Naive thymus-derived CD8-positive, alpha-beta T cell (primary cell): Measurements from ENCODE around the gene GNB1L. TPM values are rescaled to one million over a fixed set of nuclear protein-coding genes. Genes with fewer than 3 reads are reported as not detected.
"Not testable (repeated sequence)": the region's sequence is repeated elsewhere in the genome, so short reads cannot be mapped to it uniquely, and the experiment has no call there.

Experiments used
- ATAC-seq, 2 donors: fragments of 150-1000 bp; cut with Tn5 transposase in 1 of 2; sonication (Bioruptor Pico), chemical (Tn5 transposase) in 1 of 2; 1 replicate in 1 of 2; 2 replicates in 1 of 2; pipeline ENCODE4 v1.10.0; 2021; ENCODE audit warnings: mild to moderate bottlenecking in 2 of 2, moderate library complexity in 2 of 2
- POLR2A ChIA-PET: fragments of 350-600 bp; sonication (Branson Sonifier 250); formaldehyde crosslinking; loops from one replicate; lab custom pipeline; 2021; ENCODE audit warnings: antibody characterized with exemption; lab: Charles Lee
- DNase-seq, 10 donors: peaks; one replicate each; pipeline versions ENCODE4 v3.0.0 to v3.0.0-alpha.2; 2020 to 2022
- H3K27ac Mint-ChIP-seq, 10 donors: one replicate each; pipeline ENCODE4 v1.8.0; 2020 to 2022; ENCODE audit warnings: mild to moderate bottlenecking in 10 of 10, mixed read lengths in 10 of 10, moderate library complexity in 4 of 10, inconsistent platforms in 1 of 10
- H3K27me3 Mint-ChIP-seq, 5 donors: one replicate each; pipeline ENCODE4 v1.8.0; 2021 to 2022; ENCODE audit warnings: mixed read lengths in 5 of 5
- H3K36me3 Mint-ChIP-seq, 3 donors: one replicate each; pipeline ENCODE4 v1.8.0; 2020 to 2022; ENCODE audit warnings: mixed read lengths in 3 of 3, mild to moderate bottlenecking in 2 of 3, inconsistent platforms in 1 of 3
- H3K4me1 Mint-ChIP-seq, 4 donors: one replicate each; pipeline ENCODE4 v1.8.0; 2021 to 2022; ENCODE audit warnings: mixed read lengths in 4 of 4
- H3K4me3 Mint-ChIP-seq, 10 donors: one replicate each; pipeline ENCODE4 v1.8.0; 2020 to 2022; ENCODE audit warnings: mild to moderate bottlenecking in 10 of 10, mixed read lengths in 10 of 10, moderate library complexity in 6 of 10, inconsistent platforms in 1 of 10
- H3K9me3 Mint-ChIP-seq, 9 donors: one replicate each; pipeline ENCODE4 v1.8.0; 2020 to 2022; ENCODE audit warnings: mixed read lengths in 9 of 9, mild to moderate bottlenecking in 3 of 9, inconsistent platforms in 1 of 9, moderate library complexity in 1 of 9
- polyA plus RNA-seq, 3 donors: library from polyadenylated mRNA; unstranded; fragments of 300-500 nt; fragmentation: Illumina TruSeq; gene quantifications; one replicate each; pipeline ENCODE4 v1.2.3, GENCODE V29; 2021
- total RNA-seq, 8 experiments: library from RNA in 2 of 8; stranded (reverse) in 2 of 8; gene quantifications; one replicate each; pipeline ENCODE4 v1.2.3 and lab custom pipeline; 2021 to 2026

Gene GNB1L
- total and polyA plus RNA-seq, 5 experiments from 2014 or later: 11.0 to 18.7 (median 12.5) TPM

DNA sequence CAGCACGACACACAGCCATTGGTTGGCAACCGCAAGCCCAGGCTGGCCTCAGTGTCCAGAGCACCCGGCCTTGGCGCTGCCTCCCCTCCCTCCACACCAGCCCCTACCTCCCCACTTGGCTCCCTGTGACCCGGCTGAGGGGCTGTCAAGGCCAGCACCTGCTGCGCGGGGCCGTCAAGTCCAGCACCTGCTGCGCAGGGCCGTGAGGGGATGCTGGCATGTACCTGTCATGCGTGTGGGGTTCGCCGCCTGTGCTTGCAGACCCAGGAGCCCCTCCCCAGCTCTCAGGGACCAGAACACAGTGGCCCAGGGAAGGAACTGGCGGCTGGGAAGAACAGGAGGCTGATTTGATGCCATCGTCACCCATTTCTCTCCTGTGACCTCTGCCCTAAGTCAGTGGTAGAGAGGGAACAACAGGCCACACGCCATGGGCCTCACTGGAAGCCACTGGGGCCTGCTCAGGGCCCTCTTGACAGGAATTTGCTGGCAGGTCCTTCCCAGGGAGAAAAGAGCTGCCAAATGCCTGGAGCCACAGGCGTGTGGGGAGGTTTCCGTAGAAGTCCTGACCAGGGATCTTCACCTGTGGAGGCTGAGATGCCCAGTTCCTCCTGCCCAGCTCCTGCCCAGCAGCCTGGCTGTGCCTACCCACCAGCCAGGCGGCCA is 56.5 kb downstream of the GNB1L start:
- Mint-ChIP-seq H3K4me1 (peaks cover 0 to 15% (median 10%) of the 10 kb centered on the region in 4 donors), H3K27ac (no peak overlapping the region), H3K4me3 (no peak overlapping the region), H3K9me3 (peaks cover 0 to 12% (median 7%) of the 10 kb centered on the region in 9 donors), H3K36me3 (peaks cover 13 to 37% (median 27%) of the 10 kb centered on the region in 3 donors), H3K27me3 (no peaks in the 10 kb centered on the region)
- POLR2A ChIA-PET: no interaction called here
- DNase-seq (peak in 1 of 10 donors; percentile 50), ATAC-seq (no peak)

GRCh38 chr22:19797086-19798002 is 57.3 kb downstream of the GNB1L start:
- DNase-seq (peak in 1 of 10 donors; percentile 42), ATAC-seq (no peak)
- Mint-ChIP-seq H3K4me3 (no peak overlapping the region), H3K4me1 (peaks cover 0 to 15% (median 10%) of the 10 kb centered on the region in 4 donors), H3K27me3 (no peaks in the 10 kb centered on the region), H3K9me3 (peaks cover 0 to 17% (median 8%) of the 10 kb centered on the region in 9 donors), H3K27ac (peak overlapping the region in 1 of 10 donors; percentile 0), H3K36me3 (peaks cover 19 to 37% (median 32%) of the 10 kb centered on the region in 3 donors)
- POLR2A ChIA-PET: no interaction called here

DNA sequence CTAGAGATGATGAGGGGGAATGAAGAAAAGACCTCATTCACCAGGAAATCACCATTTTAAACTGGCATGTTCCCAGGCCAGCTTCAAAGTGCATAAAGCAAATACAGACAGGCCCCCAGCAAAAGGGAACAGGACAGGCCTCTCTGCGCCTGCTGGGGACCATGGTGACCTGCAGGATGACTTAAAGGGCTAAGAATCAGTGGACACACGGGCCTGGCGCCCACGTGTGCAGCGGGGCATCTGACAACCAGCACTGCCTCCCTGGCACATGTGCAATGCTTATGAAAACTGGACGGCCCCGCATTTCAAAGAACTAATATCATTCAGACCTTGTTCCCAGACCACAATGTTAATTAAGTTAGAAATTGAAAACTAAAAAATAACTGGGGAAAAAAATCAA is 58.5 kb downstream of the GNB1L start:
- DNase-seq: peak in 1 of 10 donors; percentile 0
- peaks cover 27 to 41% (median 38%) of the 10 kb centered on the region in 3 donors for H3K36me3 Mint-ChIP-seq
- H3K4me1 Mint-ChIP-seq: peaks cover 0 to 15% (median 11%) of the 10 kb centered on the region in 4 donors
- H3K27me3 Mint-ChIP-seq: no peaks in the 10 kb centered on the region
- H3K27ac Mint-ChIP-seq: no peak overlapping the region
- H3K4me3 Mint-ChIP-seq: no peak overlapping the region
- no peak for ATAC-seq
- peaks cover 0 to 28% (median 15%) of the 10 kb centered on the region in 9 donors for H3K9me3 Mint-ChIP-seq
- POLR2A ChIA-PET: no interaction called here

- Mint-ChIP-seq H3K4me3 (peak overlapping the region in 5 of 10 donors; percentile 4 to 46 (median 26)), H3K4me1 (peaks cover 0 to 15% (median 11%) of the 10 kb centered on the region in 4 donors), H3K27ac (peak overlapping the region in 5 of 10 donors; percentile 17 to 71 (median 48)), H3K36me3 (peaks cover 27 to 42% (median 41%) of the 10 kb centered on the region in 3 donors), H3K9me3 (peaks cover 0 to 28% (median 15%) of the 10 kb centered on the region in 9 donors), H3K27me3 (no peaks in the 10 kb centered on the region)
- DNase-seq (peak in 1 of 10 donors; percentile 24), ATAC-seq (no peak)
- POLR2A ChIA-PET: no interaction called here
These were observed 59.1 kb downstream of the GNB1L start for GRCh38 chr22:19795617-19796008.

DNA sequence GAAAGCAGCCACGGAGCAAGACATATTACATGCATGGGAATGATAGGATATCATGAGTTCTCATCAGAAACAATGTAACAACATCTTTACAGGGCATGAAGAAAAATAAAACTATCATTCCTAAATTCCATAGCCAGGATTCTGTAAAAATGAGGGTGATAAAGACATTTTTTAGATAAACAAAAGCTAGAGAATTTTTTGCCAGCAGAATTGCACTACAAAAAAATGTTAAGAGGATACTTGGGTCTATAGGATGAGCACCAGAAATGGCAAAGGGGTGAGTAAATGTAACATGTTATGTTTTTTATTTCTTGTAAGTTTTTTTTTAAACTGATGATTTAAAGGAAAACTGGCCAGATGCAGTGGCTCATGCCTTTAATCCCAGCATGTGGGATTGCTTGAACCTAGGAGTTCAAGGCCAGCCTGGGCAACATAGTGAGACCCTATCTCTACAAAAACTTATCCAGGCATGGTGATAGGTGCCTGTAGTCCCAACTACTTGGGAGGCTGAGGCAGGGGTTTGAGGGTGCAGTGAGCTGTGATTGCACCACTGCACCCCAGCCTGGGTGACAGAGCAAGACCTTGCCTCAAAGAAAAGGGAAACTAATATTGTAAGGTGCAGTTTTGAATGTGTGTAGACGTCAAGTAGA is 60.9 kb downstream of the GNB1L start:
- peak overlapping the region in 2 of 10 donors; percentile 5 to 52 for H3K27ac Mint-ChIP-seq
- H3K4me3 Mint-ChIP-seq: no peak overlapping the region
- no peaks in the 10 kb centered on the region for H3K27me3 Mint-ChIP-seq
- DNase-seq: no peak
- peaks cover 27 to 49% (median 47%) of the 10 kb centered on the region in 3 donors for H3K36me3 Mint-ChIP-seq
- H3K4me1 Mint-ChIP-seq: peaks cover 0 to 16% (median 11%) of the 10 kb centered on the region in 4 donors
- H3K9me3 Mint-ChIP-seq: peaks cover 0 to 28% (median 15%) of the 10 kb centered on the region in 9 donors
- POLR2A ChIA-PET: no interaction called here
- no peak for ATAC-seq

- POLR2A ChIA-PET: no interaction called here
- H3K9me3 Mint-ChIP-seq: peaks cover 0 to 28% (median 15%) of the 10 kb centered on the region in 9 donors
- H3K4me1 Mint-ChIP-seq: peaks cover 0 to 16% (median 11%) of the 10 kb centered on the region in 4 donors
- no peak for DNase-seq
- H3K27me3 Mint-ChIP-seq: no peaks in the 10 kb centered on the region
- H3K4me3 Mint-ChIP-seq: no peak overlapping the region
- H3K27ac Mint-ChIP-seq: no peak overlapping the region
- ATAC-seq: no peak
- H3K36me3 Mint-ChIP-seq: peaks cover 27 to 49% (median 47%) of the 10 kb centered on the region in 3 donors
These were observed 61.5 kb downstream of the GNB1L start for GRCh38 chr22:19793161-19793560.

- H3K27me3 Mint-ChIP-seq, H3K27ac Mint-ChIP-seq, POLR2A ChIA-PET, DNase-seq, H3K4me3 Mint-ChIP-seq, ATAC-seq: not testable (repeated sequence)
- peaks cover 27 to 50% (median 49%) of the 10 kb centered on the region in 3 donors for H3K36me3 Mint-ChIP-seq
- H3K9me3 Mint-ChIP-seq: peaks cover 0 to 28% (median 15%) of the 10 kb centered on the region in 9 donors
- H3K4me1 Mint-ChIP-seq: peaks cover 0 to 16% (median 11%) of the 10 kb centered on the region in 4 donors
These were observed 62.2 kb downstream of the GNB1L start for GRCh38 chr22:19792383-19792896.

DNA sequence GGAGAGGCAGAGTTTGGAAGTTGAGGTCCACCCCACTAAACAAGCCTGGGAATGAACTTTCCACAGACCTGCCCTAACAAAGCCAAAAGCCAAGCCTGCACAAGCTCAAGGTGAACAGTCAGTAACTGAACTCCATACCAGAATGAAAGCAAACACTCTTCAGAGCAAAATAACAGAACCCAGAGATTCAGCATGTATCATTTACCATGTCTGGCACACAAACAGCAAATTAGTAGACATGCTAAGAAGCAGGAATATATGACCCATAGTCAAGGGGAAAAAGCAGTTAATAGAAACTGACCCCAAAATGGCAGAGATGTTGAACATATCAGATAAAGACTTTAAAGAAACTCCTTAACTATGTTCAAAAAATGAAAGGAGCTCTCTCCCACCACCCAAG is 62.8 kb downstream of the GNB1L start:
- Mint-ChIP-seq H3K27ac (no peak overlapping the region), H3K9me3 (peaks cover 0 to 28% (median 15%) of the 10 kb centered on the region in 9 donors), H3K27me3 (no peaks in the 10 kb centered on the region), H3K4me1 (peaks cover 0 to 18% (median 11%) of the 10 kb centered on the region in 4 donors), H3K36me3 (peaks cover 27 to 53% (median 49%) of the 10 kb centered on the region in 3 donors), H3K4me3 (no peak overlapping the region)
- ATAC-seq (no peak), DNase-seq (no peak)
- POLR2A ChIA-PET: no interaction called here

- H3K36me3 Mint-ChIP-seq: peaks cover 27 to 49% (median 47%) of the 10 kb centered on the region in 3 donors
- H3K4me1 Mint-ChIP-seq: peaks cover 0 to 14% (median 7%) of the 10 kb centered on the region in 4 donors
- peaks cover 0 to 28% (median 15%) of the 10 kb centered on the region in 9 donors for H3K9me3 Mint-ChIP-seq
- H3K27ac Mint-ChIP-seq: no peak overlapping the region
- no peaks in the 10 kb centered on the region for H3K27me3 Mint-ChIP-seq
- POLR2A ChIA-PET: no interaction called here
- DNase-seq: no peak
- no peak overlapping the region for H3K4me3 Mint-ChIP-seq
- ATAC-seq: no peak
These were observed 63.4 kb downstream of the GNB1L start for GRCh38 chr22:19791243-19791642.

- Mint-ChIP-seq H3K36me3 (peaks cover 27 to 45% (median 45%) of the 10 kb centered on the region in 3 donors), H3K27me3 (no peaks in the 10 kb centered on the region), H3K27ac (no peak overlapping the region), H3K4me3 (no peak overlapping the region), H3K4me1 (peaks cover 0 to 8% (median under 1%) of the 10 kb centered on the region in 4 donors), H3K9me3 (peaks cover 0 to 28% (median 15%) of the 10 kb centered on the region in 9 donors)
- DNase-seq: no peak
- ATAC-seq: no peak
- POLR2A ChIA-PET: no interaction called here
These were observed 64.8 kb downstream of the GNB1L start for GRCh38 chr22:19789828-19790227.

DNA sequence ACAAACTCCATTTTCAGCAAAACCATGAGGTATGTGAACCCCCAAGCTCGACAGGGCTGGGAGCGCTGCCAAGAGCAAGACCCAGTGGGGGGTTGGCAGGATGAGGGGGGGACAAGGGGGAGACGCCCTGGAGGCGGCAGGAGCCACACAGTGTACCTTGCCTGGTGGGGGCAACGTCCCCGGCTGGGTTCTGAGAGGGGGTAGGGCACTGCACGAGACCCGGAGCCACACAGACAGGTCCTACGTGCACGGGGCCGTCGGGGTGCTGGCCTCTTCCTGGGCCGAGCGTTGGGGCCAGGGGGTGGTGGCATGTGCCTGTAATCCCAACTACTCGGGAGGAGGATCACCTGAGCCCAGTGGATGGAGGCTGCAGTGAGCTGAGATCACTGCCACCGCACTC is 65.3 kb downstream of the GNB1L start:
- no peak overlapping the region for H3K27ac Mint-ChIP-seq
- H3K36me3 Mint-ChIP-seq: peaks cover 26 to 44% (median 43%) of the 10 kb centered on the region in 3 donors
- no peak overlapping the region for H3K4me3 Mint-ChIP-seq
- H3K27me3 Mint-ChIP-seq: no peaks in the 10 kb centered on the region
- H3K9me3 Mint-ChIP-seq: peaks cover 0 to 27% (median 14%) of the 10 kb centered on the region in 9 donors
- no peak for DNase-seq
- peaks cover 0 to 8% (median 0%) of the 10 kb centered on the region in 4 donors for H3K4me1 Mint-ChIP-seq
- ATAC-seq: no peak
- POLR2A ChIA-PET: no interaction called here

DNA sequence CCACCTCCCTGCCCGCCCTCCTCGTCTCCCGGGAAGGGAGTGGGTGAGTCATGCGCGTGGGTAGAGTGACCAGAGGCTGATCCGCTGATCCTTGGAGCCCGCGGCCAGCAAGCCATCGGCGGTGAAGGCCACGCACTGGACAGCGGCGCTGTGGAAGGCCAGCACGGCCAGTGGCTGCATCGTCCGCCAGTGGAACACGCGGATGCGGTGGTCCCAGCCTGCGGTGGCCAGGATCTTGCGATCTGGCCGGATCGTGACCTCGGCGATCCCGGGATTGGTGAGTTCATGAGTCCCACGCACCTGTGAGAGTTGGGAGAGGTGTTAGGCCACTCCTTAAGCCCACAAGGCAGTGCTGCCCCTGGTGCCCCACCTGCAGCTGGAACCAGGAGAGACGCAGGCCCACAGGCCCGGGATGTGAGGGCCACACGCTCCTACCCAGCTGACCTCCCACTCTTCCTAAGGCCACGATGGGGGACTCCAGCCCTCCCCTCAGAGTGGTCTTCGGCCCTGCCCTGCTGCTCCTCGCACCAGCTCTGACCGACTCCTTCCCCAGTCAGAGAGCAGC is 65.9 kb downstream of the GNB1L start:
- Mint-ChIP-seq H3K4me3 (no peak overlapping the region), H3K9me3 (peaks cover 0 to 23% (median 11%) of the 10 kb centered on the region in 9 donors), H3K27ac (no peak overlapping the region), H3K4me1 (peaks cover 0 to 8% (median 0%) of the 10 kb centered on the region in 4 donors), H3K27me3 (no peaks in the 10 kb centered on the region), H3K36me3 (peaks cover 20 to 37% (median 37%) of the 10 kb centered on the region in 3 donors)
- no peak for ATAC-seq
- POLR2A ChIA-PET: no interaction called here
- no peak for DNase-seq
